ENCODE results near the gene CD93.

CD93 gene

GRCh38 chr20:23052904-23053303 is 33.2 kb downstream of the CD93 start:
- no peak for DNase-seq

GRCh38 chr20:23050847-23051627 is 35.1 kb downstream of the CD93 start:
- no peak for DNase-seq

GRCh38 chr20:23050076-23050838 is 35.9 kb downstream of the CD93 start:
- no peak for DNase-seq

- DNase-seq, result no peak
Measured at GRCh38 chr20:23049201-23050075, 36.7 kb downstream of the CD93 start, which contains the start of gene THBD. THBD (minus strand) TSS chr20:23049672; CDS start chr20:23049504, 168 bp downstream.

GRCh38 chr20:23048283-23049200 is 37.6 kb downstream of the CD93 start:
- DNase-seq, result no peak

GRCh38 chr20:23047738-23048214 is 38.3 kb downstream of the CD93 start:
- no peak for DNase-seq

- no peak for DNase-seq
Measured at GRCh38 chr20:23047001-23047737, 39.0 kb downstream of the CD93 start.

- no peak for DNase-seq
Measured at GRCh38 chr20:23046431-23046830, 39.7 kb downstream of the CD93 start.

GRCh38 chr20:23043376-23043775 is 42.7 kb downstream of the CD93 start:
- DNase-seq, result peak; percentile 21

GRCh38 chr20:23042270-23042669 is 43.9 kb downstream of the CD93 start:
- DNase-seq, result no peak

- no peak for DNase-seq
Measured at GRCh38 chr20:23039885-23040508, 46.1 kb downstream of the CD93 start.

GRCh38 chr20:23039136-23039875 is 46.8 kb downstream of the CD93 start:
- no peak for DNase-seq

GRCh38 chr20:23037017-23037481 is 49.1 kb downstream of the CD93 start:
- DNase-seq, result no peak

- no peak for DNase-seq
Measured at GRCh38 chr20:23036371-23036770, 49.8 kb downstream of the CD93 start.

GRCh38 chr20:23035731-23036130 is 50.4 kb downstream of the CD93 start:
- no peak for DNase-seq

GRCh38 chr20:23034721-23035671 is 51.1 kb downstream of the CD93 start, which contains the start of gene SSTR4:
SSTR4 (plus strand) TSS chr20:23035312; CDS start chr20:23035484, 172 bp downstream.
- no peak for DNase-seq

GRCh38 chr20:23033918-23034317 is 52.2 kb downstream of the CD93 start:
- DNase-seq, result no peak

GRCh38 chr20:23032750-23033078 is 53.4 kb downstream of the CD93 start:
- DNase-seq, result no peak
